NCI-H2196 treated with DMSO at 0.1 percent for 48 hours (cell line): ENCODE measurements around the gene BLM.
"Not testable (repeated sequence)": the region's sequence is repeated elsewhere in the genome, so short reads cannot be mapped to it uniquely, and the experiment has no call there.

Source experiments
- DNase-seq: peaks from one replicate; lab custom pipeline; 2025; ENCODE audit not compliant: unreplicated experiment; lab: John Stamatoyannopoulos, UW

BLM gene

GRCh38 chr15:90716976-90717821, at the start of gene BLM:
Gene BLM (plus strand): TSS chr15:90717346. CDS start chr15:90747393, 30,047 bp downstream.
- DNase-seq, result peak; percentile 81

GRCh38 chr15:90667755-90668345, 49.3 kb upstream of the BLM start:
- DNase-seq, result not testable (repeated sequence)

GRCh38 chr15:90670631-90671030, 46.5 kb upstream of the BLM start:
- DNase-seq, result not testable (repeated sequence)

GRCh38 chr15:90671216-90671615, 45.9 kb upstream of the BLM start:
- DNase-seq, result no peak

- DNase-seq, result not testable (repeated sequence)
Observed at GRCh38 chr15:90673357-90673756, 43.8 kb upstream of the BLM start.

GRCh38 chr15:90674476-90674875, 42.7 kb upstream of the BLM start:
- DNase-seq, result no peak

GRCh38 chr15:90675464-90675863, 41.7 kb upstream of the BLM start:
- no peak for DNase-seq

- DNase-seq, result no peak
Observed at GRCh38 chr15:90677807-90678790, 39.0 kb upstream of the BLM start.

- DNase-seq, result no peak
Observed at GRCh38 chr15:90679959-90680358, 37.2 kb upstream of the BLM start.

- DNase-seq, result no peak
Observed at GRCh38 chr15:90680371-90680935, 36.7 kb upstream of the BLM start.

GRCh38 chr15:90681056-90681455, 36.1 kb upstream of the BLM start:
- no peak for DNase-seq

- DNase-seq, result no peak
Observed at GRCh38 chr15:90681480-90681879, 35.7 kb upstream of the BLM start.

- DNase-seq, result no peak
Observed at GRCh38 chr15:90683371-90683770, 33.8 kb upstream of the BLM start.

- DNase-seq, result no peak
Observed at GRCh38 chr15:90683876-90684275, 33.3 kb upstream of the BLM start.

GRCh38 chr15:90684281-90684680, 32.9 kb upstream of the BLM start:
- no peak for DNase-seq

GRCh38 chr15:90685591-90686434, 31.3 kb upstream of the BLM start:
- DNase-seq, result no peak

GRCh38 chr15:90686435-90687218, 30.5 kb upstream of the BLM start:
- DNase-seq, result no peak

GRCh38 chr15:90689326-90689961, 27.7 kb upstream of the BLM start:
- DNase-seq, result not testable (repeated sequence)

- DNase-seq, result no peak
Observed at GRCh38 chr15:90690585-90690984, 26.6 kb upstream of the BLM start.
